ENCODE data around the gene IKZF1.
"Not testable (repeated sequence)": the region's sequence is repeated elsewhere in the genome, so short reads cannot be mapped to it uniquely, and the experiment has no call there.

Gene IKZF1

DNA sequence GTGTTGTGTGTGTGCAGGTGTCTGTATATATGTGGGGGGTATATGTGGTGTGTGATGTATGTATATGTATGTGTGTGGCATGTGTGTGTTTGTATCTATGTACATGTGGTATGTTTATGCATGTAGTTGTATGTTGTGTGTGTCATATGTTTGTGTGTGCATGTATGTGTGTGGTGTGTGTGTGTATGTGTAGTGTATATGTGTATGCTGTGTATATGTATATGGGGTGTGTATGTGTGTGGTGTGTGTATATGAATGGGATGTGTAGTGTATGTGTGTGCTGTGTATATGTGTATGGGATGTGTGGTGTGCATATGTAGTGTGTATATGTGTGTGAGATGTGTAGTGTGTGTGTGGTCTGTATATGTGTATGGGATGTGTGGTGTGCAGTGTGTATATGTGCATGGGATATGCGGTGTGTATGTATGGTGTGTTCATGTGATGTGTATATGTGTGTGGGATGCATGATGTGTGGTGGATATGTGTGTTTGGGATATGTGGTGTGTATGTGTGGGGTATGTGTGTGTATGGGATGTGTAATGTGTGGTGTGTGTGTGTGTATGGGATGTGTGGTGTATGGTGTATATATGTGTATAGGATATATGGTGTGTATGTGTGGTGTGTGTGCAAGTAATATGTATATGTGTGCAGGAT, 30.0 kb downstream of the IKZF1 start:
- DNase-seq (ENCODE audit: low read depth in 2 of 2), result no peak

DNA sequence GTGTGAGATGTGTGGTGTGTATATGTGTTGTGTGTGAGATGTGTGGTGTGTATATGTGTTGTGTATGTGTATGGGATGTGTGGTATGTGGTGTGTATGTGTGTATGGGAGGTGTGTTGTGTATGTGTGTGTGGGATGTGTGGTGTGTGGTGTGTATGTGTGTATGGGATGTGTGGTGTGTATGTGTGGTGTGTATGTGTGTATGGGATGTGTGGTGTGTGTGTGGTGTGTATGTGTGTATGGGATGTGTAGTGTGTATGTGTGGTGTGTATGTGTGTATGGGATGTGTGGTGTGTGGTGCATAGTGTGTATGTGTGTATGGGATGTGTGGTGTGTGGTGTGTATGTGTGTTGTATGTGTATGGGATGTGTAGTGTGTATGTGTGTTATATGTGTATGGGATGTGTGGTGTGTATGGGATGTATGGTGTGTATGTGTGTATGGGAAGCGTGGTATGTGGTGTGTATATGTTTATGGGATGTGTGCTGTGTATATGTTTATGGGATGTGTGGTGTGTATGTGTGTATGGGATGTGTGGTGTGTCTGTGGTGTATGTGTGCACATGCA, 30.8 kb downstream of the IKZF1 start:
- no peak for DNase-seq (ENCODE audit: low read depth in 2 of 2)

- peak; percentile 77 to 82 for DNase-seq (ENCODE audit: low read depth in 2 of 2)
Observed at GRCh38 chr7:50335795-50336754, 31.6 kb downstream of the IKZF1 start.

DNA sequence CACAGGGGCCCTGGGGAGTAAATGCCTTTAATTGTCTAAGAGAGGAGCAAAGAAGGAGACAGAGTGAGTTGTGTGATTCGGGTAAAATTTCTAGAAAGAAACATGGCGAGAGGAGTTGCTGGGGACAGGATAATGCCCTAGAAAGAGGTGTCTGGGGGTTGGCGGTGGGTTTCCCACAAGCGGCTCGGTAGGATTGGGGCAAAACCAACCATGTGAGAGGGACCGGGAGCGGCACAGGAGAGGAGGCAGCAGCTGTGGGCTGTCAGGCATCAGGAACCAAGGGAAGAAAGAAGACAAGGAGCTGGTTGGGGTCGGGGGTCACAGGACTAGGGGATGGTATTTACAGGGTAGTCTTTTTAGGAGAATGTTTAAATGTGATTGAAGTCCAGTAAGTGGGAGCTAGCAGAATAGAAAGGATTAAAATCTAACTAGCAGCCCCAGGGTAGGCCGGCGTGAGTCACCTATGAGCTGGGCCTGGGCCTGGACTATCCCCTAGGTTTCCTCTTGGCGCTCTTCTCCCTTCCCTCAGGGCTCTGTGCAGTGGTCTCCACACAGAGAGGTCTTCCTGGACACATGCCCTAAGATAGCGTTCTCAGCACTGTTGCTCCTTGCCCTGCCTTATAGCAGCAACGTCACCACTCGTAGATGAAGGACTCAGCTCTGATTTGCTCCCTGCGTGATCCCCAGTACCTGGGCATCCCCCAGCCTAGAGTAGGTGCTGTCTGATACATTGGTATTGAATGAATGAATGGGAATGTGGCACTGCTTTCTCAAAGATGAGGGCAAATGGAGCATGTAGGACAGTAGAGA, 32.6 kb downstream of the IKZF1 start:
- DNase-seq (ENCODE audit: low read depth in 2 of 2), result no peak

DNA sequence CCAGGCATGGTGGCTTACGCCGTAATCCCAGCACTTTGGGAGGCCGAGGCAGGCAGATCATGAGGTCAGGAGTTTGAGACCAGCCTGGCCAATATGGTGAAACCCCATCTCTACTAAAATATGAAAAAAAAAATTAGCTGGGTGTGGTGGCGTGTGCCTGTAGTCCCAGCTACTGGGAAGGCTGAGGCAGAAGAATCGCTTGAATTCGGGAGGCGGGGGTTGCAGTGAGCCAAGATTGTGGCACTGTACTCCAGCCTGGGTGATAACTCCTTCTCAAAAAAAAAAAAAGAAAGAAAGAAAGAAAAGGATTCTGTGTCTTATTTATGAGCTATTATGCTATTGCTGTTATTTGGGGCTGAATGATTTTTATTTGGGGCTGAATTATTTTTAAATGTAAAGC, 35.0 kb downstream of the IKZF1 start:
- not testable (repeated sequence) for DNase-seq (ENCODE audit: low read depth in 2 of 2)

DNA sequence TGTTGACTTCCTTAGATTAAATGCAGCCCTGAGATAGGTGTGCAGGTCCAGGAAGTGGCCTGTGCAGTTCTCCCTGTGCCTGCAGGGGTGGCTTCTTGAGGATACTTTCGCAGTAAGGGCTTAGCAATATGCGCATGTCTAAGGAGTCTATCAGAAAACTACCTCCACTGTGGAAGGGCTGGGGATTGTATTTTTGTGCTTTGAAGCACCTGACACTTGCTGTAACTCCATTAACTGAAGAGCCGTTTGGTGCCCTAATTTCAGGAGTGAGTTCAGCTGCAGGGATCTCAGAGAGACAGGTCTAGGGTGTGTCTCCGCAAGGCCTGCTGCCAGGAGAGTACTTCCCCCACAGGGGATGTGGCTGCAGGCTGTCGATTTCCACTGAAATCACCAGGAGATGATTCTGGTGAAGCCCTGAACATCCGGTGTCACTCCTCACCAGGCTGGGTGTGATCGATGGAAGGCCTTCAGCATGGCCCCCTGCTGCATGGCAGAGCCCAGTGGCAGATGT, 35.5 kb downstream of the IKZF1 start:
- DNase-seq (ENCODE audit: low read depth in 2 of 2), result no peak

DNA sequence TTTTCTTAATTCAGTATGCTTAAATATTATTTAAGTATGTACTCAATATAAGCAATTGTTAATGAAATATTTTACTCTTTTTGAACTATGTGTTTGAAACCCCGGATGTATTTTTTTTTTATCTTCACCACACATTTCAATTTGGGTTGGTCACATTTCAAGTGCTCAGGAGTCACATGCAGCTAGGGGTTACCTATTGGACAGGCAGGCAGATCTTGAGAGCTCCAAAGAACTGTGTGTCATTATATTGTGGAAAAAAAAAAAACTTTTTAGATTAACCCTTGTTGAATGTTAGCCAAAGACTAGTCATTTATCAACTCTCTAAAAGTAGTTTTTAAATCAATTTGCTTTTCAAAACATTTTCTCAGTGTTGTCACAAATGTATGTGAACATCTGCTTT, 37.2 kb downstream of the IKZF1 start:
- no peak for DNase-seq (ENCODE audit: low read depth in 2 of 2)

- no peak for DNase-seq (ENCODE audit: low read depth in 2 of 2)
Observed at GRCh38 chr7:50342616-50343114, 38.1 kb downstream of the IKZF1 start.

DNA sequence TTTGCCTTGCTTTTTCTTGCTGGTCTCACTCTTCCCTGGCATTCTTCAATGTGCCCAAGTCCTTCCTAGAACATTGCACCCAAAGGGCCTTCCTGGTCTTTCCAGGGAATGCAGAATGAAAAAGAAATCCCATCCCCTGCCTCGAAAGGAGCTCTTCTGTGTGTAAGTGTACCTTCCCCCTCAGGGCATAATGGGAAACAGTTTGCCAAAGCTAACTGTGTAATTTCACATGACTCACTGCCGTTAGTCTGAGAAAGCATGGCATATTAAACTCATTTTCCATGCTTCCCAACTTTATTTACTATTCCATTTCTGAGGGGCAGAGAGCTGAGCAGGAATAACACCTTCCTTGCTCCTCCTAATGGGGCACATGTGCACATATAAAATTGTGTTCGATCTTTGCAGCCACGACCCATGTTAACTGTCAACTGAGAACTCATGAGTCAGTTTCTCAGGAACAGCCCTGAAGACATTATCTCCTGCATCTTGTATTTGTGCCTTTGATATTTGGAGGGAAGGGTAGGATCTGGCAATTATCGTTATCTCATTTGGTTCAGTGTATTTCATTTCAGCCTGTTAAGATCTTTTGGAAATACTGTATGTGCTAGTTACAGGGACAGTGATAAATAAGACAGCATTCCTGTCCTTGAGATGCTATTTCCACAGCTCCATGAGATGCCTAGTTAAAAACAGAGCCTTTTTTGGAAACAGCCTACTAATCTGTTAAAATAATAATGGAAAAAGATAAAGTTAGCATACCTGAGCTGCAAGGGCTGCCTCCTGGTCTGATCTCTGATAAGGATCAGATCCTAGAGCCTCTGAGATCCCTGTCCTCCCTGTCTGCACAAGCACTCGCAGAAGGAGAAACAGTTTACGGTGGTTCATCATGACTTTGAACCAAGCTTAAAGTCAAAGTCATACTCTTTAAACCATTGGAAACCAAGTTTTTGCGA, 42.3 kb downstream of the IKZF1 start:
- DNase-seq (ENCODE audit: low read depth in 2 of 2), result no peak

DNA sequence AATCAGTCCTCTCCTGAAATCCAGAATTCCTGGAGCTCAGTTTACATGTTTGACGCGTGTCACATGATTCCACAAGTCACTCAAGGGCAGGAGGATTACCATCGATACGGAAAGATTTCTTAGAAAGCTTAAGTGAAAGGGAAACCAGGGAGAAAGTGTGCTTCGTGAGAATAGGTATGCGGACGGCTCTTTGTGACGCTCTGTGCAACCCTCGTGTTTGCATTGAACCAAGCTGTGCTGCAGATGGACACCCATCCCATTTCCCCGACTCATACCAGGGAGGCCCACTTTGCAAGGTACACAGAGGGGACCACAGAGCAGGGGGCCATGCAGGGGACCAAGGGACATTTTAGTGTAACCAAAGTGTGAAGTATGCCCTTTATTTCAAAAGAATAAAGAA, 43.2 kb downstream of the IKZF1 start:
- no peak for DNase-seq (ENCODE audit: low read depth in 2 of 2)

DNA sequence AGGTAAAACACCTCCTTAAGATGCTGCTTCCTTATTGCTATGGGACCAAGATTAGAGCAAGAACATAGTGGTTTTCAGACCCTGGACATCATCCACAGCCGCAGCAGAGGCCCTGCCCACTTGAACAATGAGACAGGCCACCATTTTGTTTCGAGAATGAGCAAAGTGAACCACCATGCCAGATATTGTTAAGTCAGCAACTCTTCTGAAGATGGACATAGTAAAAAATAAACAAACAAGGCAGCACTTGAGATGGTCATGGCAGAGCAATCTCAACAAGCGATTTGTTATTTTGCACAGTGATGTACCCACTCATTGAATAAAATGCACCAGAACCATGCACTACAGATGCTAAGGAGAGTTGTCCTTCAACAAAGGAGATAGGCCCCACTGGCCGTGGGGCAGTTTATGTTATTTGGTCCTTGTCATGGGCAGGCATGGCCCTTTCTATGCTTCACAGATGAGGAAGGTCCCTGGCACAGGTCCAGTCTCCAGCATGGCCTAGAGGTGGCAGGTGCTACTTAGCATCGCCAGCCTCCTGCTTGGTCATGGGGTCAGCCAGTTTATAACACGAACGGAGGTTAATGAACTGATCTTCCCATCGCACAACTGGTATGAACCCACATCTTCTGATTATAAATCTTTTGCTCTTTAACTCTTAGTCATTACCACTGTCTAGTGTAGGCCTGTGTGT, 44.1 kb downstream of the IKZF1 start:
- DNase-seq (ENCODE audit: low read depth in 2 of 2), result no peak

GRCh38 chr7:50349399-50349798, 44.9 kb downstream of the IKZF1 start:
- DNase-seq (ENCODE audit: low read depth in 2 of 2), result no peak

DNA sequence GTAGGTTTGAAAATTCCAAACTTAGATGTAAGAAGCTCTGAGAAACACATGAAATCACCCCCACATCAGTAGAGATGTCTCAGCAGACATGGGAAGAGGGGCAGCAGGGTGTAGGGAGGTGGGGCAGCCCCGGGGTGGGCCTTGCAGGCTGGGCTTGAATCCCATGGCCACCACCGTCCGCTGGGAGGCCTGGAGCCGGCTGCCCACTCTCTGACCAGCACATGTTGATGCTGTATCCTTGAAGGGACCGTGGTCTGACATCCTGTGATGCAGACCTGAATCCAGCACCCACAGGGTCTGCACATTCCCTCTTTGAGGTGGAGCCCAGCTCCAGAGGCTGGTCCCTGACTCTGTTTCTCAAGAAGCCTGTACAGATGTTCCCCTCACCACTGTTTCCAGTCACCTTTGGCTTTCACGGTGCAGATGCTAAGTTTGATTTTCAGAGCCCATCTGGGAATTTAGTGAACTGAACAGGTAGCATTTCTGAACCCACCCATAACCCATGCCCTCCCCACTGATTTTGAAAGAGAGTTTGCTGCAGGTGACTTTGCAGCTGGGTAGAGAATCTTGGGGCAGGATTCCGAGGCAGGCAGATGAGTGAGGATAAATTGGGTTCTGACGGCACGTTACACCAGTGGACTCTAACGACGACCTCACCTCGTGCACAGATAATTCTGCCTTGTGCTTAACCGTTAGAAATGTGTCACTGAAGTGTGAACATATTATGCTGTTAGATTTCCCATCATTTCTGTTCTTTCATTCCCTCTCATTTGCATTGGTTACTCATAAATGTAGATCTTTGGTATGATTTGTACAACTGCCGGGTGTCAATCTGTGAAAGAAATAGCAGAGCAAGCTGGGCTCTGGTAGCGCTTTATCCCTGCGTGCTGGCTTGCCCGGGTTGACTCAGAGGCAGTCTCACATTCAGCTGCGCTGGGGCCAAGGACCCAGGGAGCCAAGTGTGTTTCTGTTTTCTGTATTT, 45.7 kb downstream of the IKZF1 start:
- DNase-seq (ENCODE audit: low read depth in 2 of 2), result peak; percentile 73 to 75

- DNase-seq (ENCODE audit: low read depth in 2 of 2), result no peak
Observed at GRCh38 chr7:50351267-50351666, 46.8 kb downstream of the IKZF1 start.

DNA sequence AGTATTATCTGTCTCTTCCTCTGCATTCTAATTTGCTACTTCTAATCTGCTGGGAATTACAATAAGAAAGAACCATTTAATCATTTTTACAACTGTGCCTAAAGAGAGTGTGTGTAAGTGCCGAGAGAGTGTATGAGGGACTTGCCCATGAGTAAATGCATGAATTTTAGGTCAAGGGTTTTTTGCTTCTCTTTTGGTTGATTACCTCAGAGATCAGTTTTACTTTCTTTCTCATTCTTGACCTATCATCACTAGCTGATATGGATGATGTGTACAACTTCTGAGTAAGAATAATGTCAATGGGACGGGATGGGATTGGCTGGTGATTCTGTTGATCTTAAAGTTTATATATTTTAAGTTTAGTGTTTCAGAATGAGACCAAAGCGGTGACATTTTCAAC, 47.8 kb downstream of the IKZF1 start:
- DNase-seq (ENCODE audit: low read depth in 2 of 2), result no peak

- no peak for DNase-seq (ENCODE audit: low read depth in 2 of 2)
Observed at GRCh38 chr7:50352751-50353150, 48.2 kb downstream of the IKZF1 start.

DNA sequence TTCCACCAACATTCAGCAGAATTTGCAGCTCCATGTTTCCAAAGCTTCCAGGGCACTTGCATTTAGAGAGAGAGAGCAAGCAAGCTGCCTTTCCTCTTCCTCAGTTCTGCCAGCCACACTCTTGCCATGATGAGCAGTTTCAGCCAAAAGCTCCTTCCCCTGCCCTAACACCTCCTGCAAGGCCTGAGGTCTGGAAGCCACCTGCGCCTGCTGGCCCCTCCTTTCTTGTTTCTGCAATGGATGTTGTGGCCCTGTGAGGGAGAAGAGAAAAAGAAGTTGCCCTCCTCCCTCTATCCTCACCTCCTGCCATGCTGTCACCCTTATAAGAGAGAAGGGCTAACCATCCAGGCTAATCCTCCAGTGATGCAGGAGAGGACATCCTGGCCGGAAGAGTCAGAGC, 48.7 kb downstream of the IKZF1 start:
- DNase-seq (ENCODE audit: low read depth in 2 of 2), result no peak

- no peak for DNase-seq (ENCODE audit: low read depth in 2 of 2)
Observed at GRCh38 chr7:50353894-50354595, 49.5 kb downstream of the IKZF1 start.

Data from activated CD4-positive, alpha-beta T cell treated with anti-CD3 and anti-CD28 coated beads for 24 hours (primary cell).